ENCODE data around the gene POP7. TPM values are rescaled to one million over a fixed set of nuclear protein-coding genes. Genes with fewer than 3 reads are reported as not detected.

The POP7 gene
- total and polyA plus RNA-seq, 3 experiments from 2014 or later: 51.7 to 83.3 (median 79.7) TPM

DNA sequence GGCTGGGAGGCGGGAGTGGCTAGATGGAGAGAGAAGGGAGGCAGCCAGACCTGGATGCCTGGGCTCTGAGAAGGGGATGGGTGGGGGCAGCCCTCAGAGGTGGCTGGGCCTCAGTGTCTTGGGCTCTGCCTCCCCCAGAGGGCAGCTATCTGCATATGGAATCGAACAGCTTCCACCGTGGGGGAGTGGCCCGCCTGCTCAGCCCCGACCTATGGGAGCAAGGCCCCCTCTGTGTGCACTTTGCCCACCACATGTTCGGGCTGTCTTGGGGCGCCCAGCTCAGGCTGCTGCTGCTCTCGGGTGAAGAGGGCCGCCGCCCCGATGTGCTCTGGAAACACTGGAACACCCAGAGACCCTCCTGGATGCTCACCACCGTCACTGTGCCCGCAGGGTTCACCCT lies 30.8 kb downstream of the POP7 start:
- CTCF ChIA-PET: no interaction called here
- POLR2A ChIA-PET: no interaction called here
- no peaks in the 10 kb centered on the region for H3K36me3 Mint-ChIP-seq
- H3K27me3 ChIP-seq (ENCODE audit: insufficient read depth, low read length, poor library complexity, severe bottlenecking): no peaks in the 10 kb centered on the region
- no peaks in the 10 kb centered on the region for H3K9me3 Mint-ChIP-seq
- no peak for DNase-seq
- no peaks in the 10 kb centered on the region for H3K36me3 ChIP-seq (ENCODE audit: insufficient read depth, low read length)
- H3K4me3 ChIP-seq (ENCODE audit: low read length): no peak overlapping the region
- no peaks in the 10 kb centered on the region for H3K4me1 Mint-ChIP-seq
- H3K27ac Mint-ChIP-seq: no peak overlapping the region
- H3K4me1 ChIP-seq (ENCODE audit: insufficient read depth, low read length): no peaks in the 10 kb centered on the region
- H3K9me3 ChIP-seq (ENCODE audit: low read length): no peaks in the 10 kb centered on the region
- H3K27me3 Mint-ChIP-seq: peaks cover 6 to 10% of the 10 kb centered on the region in 2 donors
- H3K27ac ChIP-seq (ENCODE audit: low read depth, low read length): no peak overlapping the region
- H3K4me3 Mint-ChIP-seq: no peak overlapping the region

DNA sequence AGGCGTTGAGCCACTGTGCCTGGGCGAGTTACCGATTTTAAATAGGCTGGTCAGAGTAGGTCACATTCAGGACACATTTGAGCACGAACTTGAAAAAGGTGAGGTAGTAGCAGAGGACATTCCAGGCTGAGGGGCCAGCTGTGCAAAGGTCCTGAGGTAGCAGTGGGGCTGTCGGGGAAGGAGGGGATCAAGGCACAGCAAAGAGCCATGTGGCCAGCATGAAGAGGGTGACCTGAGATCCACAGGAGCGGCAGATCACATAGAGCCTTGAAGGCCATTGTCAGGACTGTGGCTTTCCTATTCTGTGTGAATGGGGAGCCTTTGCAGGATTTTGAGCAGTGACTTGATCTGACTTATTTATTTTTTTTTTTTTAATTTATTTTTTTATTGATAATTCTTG lies 34.0 kb downstream of the POP7 start:
- H3K36me3 ChIP-seq (ENCODE audit: insufficient read depth, low read length): no peaks in the 10 kb centered on the region
- peaks cover 0 to 3% (median 0%) of the 10 kb centered on the region in 5 donors for H3K9me3 Mint-ChIP-seq
- DNase-seq: no peak
- no peaks in the 10 kb centered on the region for H3K9me3 ChIP-seq (ENCODE audit: low read length)
- no peaks in the 10 kb centered on the region for H3K27me3 ChIP-seq (ENCODE audit: insufficient read depth, low read length, poor library complexity, severe bottlenecking)
- H3K4me3 Mint-ChIP-seq: no peak overlapping the region
- POLR2A ChIA-PET: no interaction called here
- H3K4me3 ChIP-seq (ENCODE audit: low read length): no peak overlapping the region
- no peak overlapping the region for H3K27ac ChIP-seq (ENCODE audit: low read depth, low read length)
- H3K4me1 ChIP-seq (ENCODE audit: insufficient read depth, low read length): no peaks in the 10 kb centered on the region
- peaks cover 0 to under 1% (median 0%) of the 10 kb centered on the region in 3 donors for H3K4me1 Mint-ChIP-seq
- peaks cover 8% of the 10 kb centered on the region in 2 donors for H3K27me3 Mint-ChIP-seq
- H3K36me3 Mint-ChIP-seq: peaks cover 0 to 1% (median 0%) of the 10 kb centered on the region in 3 donors
- H3K27ac Mint-ChIP-seq: no peak overlapping the region
- CTCF ChIA-PET: no interaction called here

DNA sequence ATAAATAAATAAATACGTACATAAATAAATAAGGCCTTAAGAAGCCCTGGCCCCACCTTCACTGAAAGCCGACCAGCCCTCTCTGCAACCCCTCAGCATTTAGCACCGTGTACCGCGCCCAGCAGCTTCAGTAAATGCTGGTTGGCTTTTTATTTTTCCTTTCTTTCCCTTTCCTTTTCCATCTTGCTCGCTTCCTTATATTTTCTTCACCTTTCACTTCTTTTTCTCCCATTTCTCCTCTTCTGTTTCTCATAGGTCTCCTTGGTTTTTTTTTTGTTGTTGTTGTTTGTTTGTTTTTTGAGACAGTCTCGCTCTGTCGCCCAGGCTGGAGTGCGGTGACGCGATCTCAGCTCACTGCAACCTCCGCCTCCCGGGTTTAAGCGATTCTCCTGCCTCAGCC lies 38.7 kb downstream of the POP7 start:
- POLR2A ChIA-PET: no interaction called here
- no peak for DNase-seq
- H3K36me3 Mint-ChIP-seq: peaks cover 0 to 1% (median 0%) of the 10 kb centered on the region in 3 donors
- Histone ChIP-seq H3K36me3 (ENCODE audit: insufficient read depth, low read length) (no peaks in the 10 kb centered on the region), H3K27ac (ENCODE audit: low read depth, low read length) (no peak overlapping the region), H3K9me3 (ENCODE audit: low read length) (no peaks in the 10 kb centered on the region), H3K4me1 (ENCODE audit: insufficient read depth, low read length) (no peaks in the 10 kb centered on the region), H3K4me3 (ENCODE audit: low read length) (no peak overlapping the region), H3K27me3 (ENCODE audit: insufficient read depth, low read length, poor library complexity, severe bottlenecking) (no peaks in the 10 kb centered on the region)
- CTCF ChIA-PET: no interaction called here
- H3K4me1 Mint-ChIP-seq: peaks cover 0 to 5% (median 2%) of the 10 kb centered on the region in 3 donors
- peaks cover 0 to 3% (median 0%) of the 10 kb centered on the region in 5 donors for H3K9me3 Mint-ChIP-seq
- H3K4me3 Mint-ChIP-seq: no peak overlapping the region
- peaks cover 21 to 34% of the 10 kb centered on the region in 2 donors for H3K27me3 Mint-ChIP-seq
- no peak overlapping the region for H3K27ac Mint-ChIP-seq

DNA sequence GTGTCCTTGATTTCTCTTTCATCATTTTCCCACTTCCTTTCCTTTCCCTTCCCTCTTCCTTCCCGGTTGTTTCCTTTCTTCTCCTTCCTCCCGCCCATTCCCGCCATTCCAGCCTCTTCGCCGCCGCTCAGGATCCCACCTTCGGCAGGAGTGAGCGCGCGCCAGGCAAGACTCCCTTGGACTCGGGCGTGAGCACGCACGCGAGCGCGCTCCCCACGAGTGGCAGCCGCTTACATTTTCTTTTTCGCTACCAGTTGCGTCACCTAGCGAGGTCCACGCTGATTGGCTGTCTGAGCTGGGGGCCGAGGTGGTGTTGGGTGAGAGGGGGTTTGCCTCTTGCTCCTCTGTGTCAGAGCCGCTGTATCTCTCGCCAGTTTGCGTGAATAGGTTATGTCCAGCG lies 39.3 kb downstream of the POP7 start:
- peak overlapping the region in 5 of 7 donors; percentile 45 to 76 (median 52) for H3K4me3 Mint-ChIP-seq
- ChIA-PET CTCF (no interaction called here), POLR2A (no interaction called here)
- Histone ChIP-seq H3K9me3 (ENCODE audit: low read length) (no peaks in the 10 kb centered on the region), H3K27ac (ENCODE audit: low read depth, low read length) (no peak overlapping the region), H3K36me3 (ENCODE audit: insufficient read depth, low read length) (no peaks in the 10 kb centered on the region), H3K4me1 (ENCODE audit: insufficient read depth, low read length) (no peaks in the 10 kb centered on the region), H3K4me3 (ENCODE audit: low read length) (no peak overlapping the region), H3K27me3 (ENCODE audit: insufficient read depth, low read length, poor library complexity, severe bottlenecking) (no peaks in the 10 kb centered on the region)
- DNase-seq: peak in 2 of 5 donors; percentile 5 to 54
- peaks cover 0 to 5% (median 2%) of the 10 kb centered on the region in 3 donors for H3K4me1 Mint-ChIP-seq
- peaks cover 24 to 36% of the 10 kb centered on the region in 2 donors for H3K27me3 Mint-ChIP-seq
- H3K27ac Mint-ChIP-seq: peak overlapping the region in 1 of 8 donors; percentile 29
- peaks cover 0 to 1% (median 0%) of the 10 kb centered on the region in 3 donors for H3K36me3 Mint-ChIP-seq
- H3K9me3 Mint-ChIP-seq: peaks cover 0 to 3% (median 0%) of the 10 kb centered on the region in 5 donors

DNA sequence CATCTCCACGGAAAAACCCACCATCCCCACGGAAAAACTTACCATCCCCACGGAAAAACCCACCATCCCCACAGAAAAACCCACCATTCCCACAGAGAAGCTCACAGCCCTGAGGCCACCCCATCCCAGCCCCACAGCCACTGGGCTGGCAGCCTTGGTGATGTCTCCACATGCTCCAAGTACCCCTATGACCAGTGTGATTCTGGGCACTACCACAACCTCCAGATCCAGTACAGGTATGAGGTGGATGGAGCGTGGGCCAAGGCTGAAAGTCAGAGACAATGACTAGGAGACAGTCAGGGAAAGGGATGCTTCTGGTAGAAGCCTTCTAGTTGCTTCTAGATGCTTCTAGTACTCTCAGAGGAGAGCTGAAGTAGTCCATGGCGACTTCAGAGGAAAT lies 47.1 kb downstream of the POP7 start:
- Mint-ChIP-seq H3K36me3 (no peaks in the 10 kb centered on the region), H3K27me3 (peaks cover 17 to 34% of the 10 kb centered on the region in 2 donors), H3K4me3 (no peak overlapping the region), H3K9me3 (no peaks in the 10 kb centered on the region), H3K4me1 (no peaks in the 10 kb centered on the region), H3K27ac (peak overlapping the region in 1 of 8 donors; percentile 47)
- H3K9me3 ChIP-seq (ENCODE audit: low read length): no peaks in the 10 kb centered on the region
- H3K4me1 ChIP-seq (ENCODE audit: insufficient read depth, low read length): no peaks in the 10 kb centered on the region
- no peak overlapping the region for H3K4me3 ChIP-seq (ENCODE audit: low read length)
- H3K27me3 ChIP-seq (ENCODE audit: insufficient read depth, low read length, poor library complexity, severe bottlenecking): no peaks in the 10 kb centered on the region
- DNase-seq: no peak
- no peak overlapping the region for H3K27ac ChIP-seq (ENCODE audit: low read depth, low read length)
- ChIA-PET POLR2A (no interaction called here), CTCF (no interaction called here)
- no peaks in the 10 kb centered on the region for H3K36me3 ChIP-seq (ENCODE audit: insufficient read depth, low read length)

DNA sequence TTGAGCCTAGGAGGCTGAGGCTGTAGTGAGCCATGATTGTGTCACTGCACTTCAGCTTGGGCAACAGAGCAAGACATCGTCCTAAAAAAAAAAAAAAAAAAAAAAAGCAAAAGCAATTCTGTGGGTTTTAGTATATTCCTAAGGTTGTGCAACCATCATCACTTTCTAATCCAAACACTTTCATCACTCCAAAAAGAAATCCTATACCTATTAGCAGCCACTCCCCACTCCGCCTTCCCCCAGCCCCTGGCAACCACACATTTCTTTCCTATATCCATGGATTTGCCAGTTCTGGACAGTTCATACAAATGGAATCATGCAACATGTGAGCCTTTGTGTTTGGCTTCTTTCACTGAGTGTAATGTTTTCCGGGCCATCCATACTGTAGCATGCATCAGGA lies 47.8 kb downstream of the POP7 start:
- H3K36me3 Mint-ChIP-seq: no peaks in the 10 kb centered on the region
- H3K9me3 Mint-ChIP-seq: no peaks in the 10 kb centered on the region
- Histone ChIP-seq H3K9me3 (ENCODE audit: low read length) (no peaks in the 10 kb centered on the region), H3K4me3 (ENCODE audit: low read length) (no peak overlapping the region), H3K36me3 (ENCODE audit: insufficient read depth, low read length) (no peaks in the 10 kb centered on the region), H3K27ac (ENCODE audit: low read depth, low read length) (no peak overlapping the region), H3K27me3 (ENCODE audit: insufficient read depth, low read length, poor library complexity, severe bottlenecking) (no peaks in the 10 kb centered on the region), H3K4me1 (ENCODE audit: insufficient read depth, low read length) (no peaks in the 10 kb centered on the region)
- H3K27me3 Mint-ChIP-seq: peaks cover 17 to 28% of the 10 kb centered on the region in 2 donors
- H3K27ac Mint-ChIP-seq: no peak overlapping the region
- H3K4me3 Mint-ChIP-seq: no peak overlapping the region
- no peaks in the 10 kb centered on the region for H3K4me1 Mint-ChIP-seq
- ChIA-PET CTCF (no interaction called here), POLR2A (no interaction called here)
- no peak for DNase-seq

Other genes with a start within 250 kb of the POP7 start
- 1 to 10 TPM in 1 of 2 experiments, under 1 TPM in 1; 1.00 to 1.7 TPM for gene SPACDR, start 241.9 kb upstream of the POP7 start, total RNA-seq
- gene SPACDR, start 241.9 kb upstream of the POP7 start, polyA plus RNA-seq: 0.56 TPM
- 10 to 100 TPM; 96.2 to 99.1 TPM for gene TSC22D4, start 226.9 kb upstream of the POP7 start, total RNA-seq
- 40.5 TPM for gene TSC22D4, start 226.9 kb upstream of the POP7 start, polyA plus RNA-seq
- under 1 TPM; 0.13 to 0.18 TPM for gene NYAP1, start 222.2 kb upstream of the POP7 start, total RNA-seq
- not detected for gene NYAP1, start 222.2 kb upstream of the POP7 start, polyA plus RNA-seq
- 10 to 100 TPM; 60.5 to 63.1 TPM for gene AGFG2, start 166.9 kb upstream of the POP7 start, total RNA-seq
- 36.2 TPM for gene AGFG2, start 166.9 kb upstream of the POP7 start, polyA plus RNA-seq
- 10 to 100 TPM; 13.9 to 14.3 TPM for gene SAP25, start 132.2 kb upstream of the POP7 start, total RNA-seq
- gene SAP25, start 132.2 kb upstream of the POP7 start, polyA plus RNA-seq: 0.56 TPM
- gene LRCH4, start 120.0 kb upstream of the POP7 start, total RNA-seq: 100 to 1,000 TPM; 101 to 109 TPM
- 153 TPM for gene LRCH4, start 120.0 kb upstream of the POP7 start, polyA plus RNA-seq
- under 1 TPM; 0.47 to 0.50 TPM for gene FBXO24, start 119.8 kb upstream of the POP7 start, total RNA-seq
- not detected for gene FBXO24, start 119.8 kb upstream of the POP7 start, polyA plus RNA-seq
- gene PCOLCE, start 103.8 kb upstream of the POP7 start, total RNA-seq: 1 to 10 TPM; 6.8 TPM
- 1.6 TPM for gene PCOLCE, start 103.8 kb upstream of the POP7 start, polyA plus RNA-seq
- 10 to 100 TPM; 16.2 to 16.3 TPM for gene MOSPD3, start 93.6 kb upstream of the POP7 start, total RNA-seq
- gene MOSPD3, start 93.6 kb upstream of the POP7 start, polyA plus RNA-seq: 29.7 TPM
- gene TFR2, start 64.6 kb upstream of the POP7 start, total RNA-seq: 10 to 100 TPM; 14.6 to 17.7 TPM
- gene TFR2, start 64.6 kb upstream of the POP7 start, polyA plus RNA-seq: 2.7 TPM
- gene ACTL6B, start 49.7 kb upstream of the POP7 start, total RNA-seq: not detected
- not detected for gene ACTL6B, start 49.7 kb upstream of the POP7 start, polyA plus RNA-seq
- 100 to 1,000 TPM; 253 to 262 TPM for gene GNB2, start 32.4 kb upstream of the POP7 start, total RNA-seq
- 62.9 TPM for gene GNB2, start 32.4 kb upstream of the POP7 start, polyA plus RNA-seq
- gene GIGYF1, start 11.9 kb upstream of the POP7 start, total RNA-seq: 10 to 100 TPM; 51.4 to 54.7 TPM
- gene GIGYF1, start 11.9 kb upstream of the POP7 start, polyA plus RNA-seq: 3.2 TPM
- gene EPO, start 14.3 kb downstream of the POP7 start, total RNA-seq: under 1 TPM in 1 of 2 experiments, not detected in 1; 0.22 TPM
- gene EPO, start 14.3 kb downstream of the POP7 start, polyA plus RNA-seq: not detected
- not detected for gene ZAN, start 27.5 kb downstream of the POP7 start, total RNA-seq
- gene ZAN, start 27.5 kb downstream of the POP7 start, polyA plus RNA-seq: not detected
- 1 to 10 TPM; 2.5 to 2.9 TPM for gene EPHB4, start 121.4 kb downstream of the POP7 start, total RNA-seq
- gene EPHB4, start 121.4 kb downstream of the POP7 start, polyA plus RNA-seq: not detected
- 10 to 100 TPM; 24.7 to 29.1 TPM for gene SLC12A9, start 146.6 kb downstream of the POP7 start, total RNA-seq
- 9.5 TPM for gene SLC12A9, start 146.6 kb downstream of the POP7 start, polyA plus RNA-seq
- 10 to 100 TPM; 36.8 to 37.7 TPM for gene TRIP6, start 161.3 kb downstream of the POP7 start, total RNA-seq
- gene TRIP6, start 161.3 kb downstream of the POP7 start, polyA plus RNA-seq: 2.0 TPM
- 100 to 1,000 TPM; 285 to 290 TPM for gene SRRT, start 169.0 kb downstream of the POP7 start, total RNA-seq
- 90.7 TPM for gene SRRT, start 169.0 kb downstream of the POP7 start, polyA plus RNA-seq
- 1 to 10 TPM; 3.1 to 4.0 TPM for gene UFSP1, start 183.6 kb downstream of the POP7 start, total RNA-seq
- gene UFSP1, start 183.6 kb downstream of the POP7 start, polyA plus RNA-seq: 2.1 TPM
- gene ACHE, start 189.8 kb downstream of the POP7 start, total RNA-seq: under 1 TPM in 1 of 2 experiments, not detected in 1; 0.20 TPM
- gene ACHE, start 189.8 kb downstream of the POP7 start, polyA plus RNA-seq: 0.30 TPM
- gene MUC3A, start 243.4 kb downstream of the POP7 start, total RNA-seq: not detected
- not detected for gene MUC3A, start 243.4 kb downstream of the POP7 start, polyA plus RNA-seq

Data from CD8-positive, alpha-beta memory T cell (primary cell).